NB4 (cell line): ENCODE data around the gene CYP24A1.

Experiments
- DNase-seq: peaks from one replicate; pipeline ENCODE4 v3.0.0; 2010; ENCODE audit warnings: low read depth
- H3K4me3 ChIP-seq: one replicate; pipeline ENCODE4 v1.5.1; 2011; ENCODE audit warnings: mild to moderate bottlenecking, low read depth, low read length, moderate library complexity
- CTCF ChIP-seq: IDR thresholded peaks from one replicate; pipeline ENCODE4 v1.5.1; 2012; ENCODE audit warnings: low read depth, low read length
- MAX ChIP-seq: IDR thresholded peaks from 2 replicates; pipeline ENCODE4 v1.6.1; 2011; ENCODE audit warnings: low read depth, low read length
- MYC ChIP-seq: IDR thresholded peaks from 2 replicates; pipeline ENCODE4 v1.6.1; 2011; ENCODE audit warnings: low read depth, low read length
- POLR2A ChIP-seq: IDR thresholded peaks from 2 replicates; pipeline ENCODE4 v1.6.1; 2011; ENCODE audit warnings: mild to moderate bottlenecking; ENCODE audit not compliant: insufficient read length; ENCODE audit errors: extremely low read depth

CYP24A1 gene

GRCh38 chr20:54219751-54220426, 46.1 kb upstream of the CYP24A1 start:
- TF ChIP-seq MAX (no peak), CTCF (peak; percentile 34), POLR2A (no peak), MYC (no peak)
- peak; percentile 31 for DNase-seq

GRCh38 chr20:54218470-54218869, 44.7 kb upstream of the CYP24A1 start:
- TF ChIP-seq CTCF = no peak
- no peak for TF ChIP-seq MAX
- no peak for TF ChIP-seq POLR2A
- TF ChIP-seq MYC = no peak
- DNase-seq = no peak

More at GRCh38 chr20:54219751-54220426, 46.1 kb upstream of the CYP24A1 start:
- H3K4me3 ChIP-seq = no peak overlapping the region

GRCh38 chr20:54217762-54218161, 44.0 kb upstream of the CYP24A1 start:
- TF ChIP-seq CTCF (no peak), POLR2A (no peak), MAX (no peak), MYC (no peak)
- no peak overlapping the region for H3K4me3 ChIP-seq
- no peak for DNase-seq

More at GRCh38 chr20:54218470-54218869, 44.7 kb upstream of the CYP24A1 start:
- no peak overlapping the region for H3K4me3 ChIP-seq

GRCh38 chr20:54215157-54215789, 41.5 kb upstream of the CYP24A1 start:
- TF ChIP-seq CTCF (no peak), POLR2A (no peak), MYC (no peak), MAX (no peak)
- H3K4me3 ChIP-seq = no peak overlapping the region

GRCh38 chr20:54214566-54214965, 40.8 kb upstream of the CYP24A1 start:
- no peak for TF ChIP-seq MAX
- no peak for TF ChIP-seq MYC
- no peak for TF ChIP-seq POLR2A
- no peak for TF ChIP-seq CTCF
- no peak overlapping the region for H3K4me3 ChIP-seq
- no peak for DNase-seq

More at GRCh38 chr20:54215157-54215789, 41.5 kb upstream of the CYP24A1 start:
- DNase-seq = no peak
